Breast epithelium (tissue), 3 donors: ENCODE data around the gene F2R.

Experiments used
- POLR2A ChIP-seq: fragments of 450-650 bp; IDR thresholded peaks from one replicate; pipeline ENCODE4 v1.6.1; 2016; ENCODE audit warnings: antibody characterized with exemption, mild to moderate bottlenecking, moderate library complexity
- POLR2AphosphoS5 ChIP-seq, 3 donors: sonication (generic); formaldehyde crosslinking; IDR thresholded peaks; one replicate each; pipeline ENCODE4 v1.6.1; 2017; ENCODE audit warnings: antibody characterized with exemption in 3 of 3
- TF ChIP-seq, protein P1 (sequence below), 3 donors: fragments of 450-650 bp; IDR thresholded peaks; one replicate each; pipeline ENCODE4 v1.5.1; 2016 to 2017; ENCODE audit warnings: antibody characterized with exemption in 3 of 3, mild to moderate bottlenecking in 3 of 3, moderate library complexity in 3 of 3

DNA sequence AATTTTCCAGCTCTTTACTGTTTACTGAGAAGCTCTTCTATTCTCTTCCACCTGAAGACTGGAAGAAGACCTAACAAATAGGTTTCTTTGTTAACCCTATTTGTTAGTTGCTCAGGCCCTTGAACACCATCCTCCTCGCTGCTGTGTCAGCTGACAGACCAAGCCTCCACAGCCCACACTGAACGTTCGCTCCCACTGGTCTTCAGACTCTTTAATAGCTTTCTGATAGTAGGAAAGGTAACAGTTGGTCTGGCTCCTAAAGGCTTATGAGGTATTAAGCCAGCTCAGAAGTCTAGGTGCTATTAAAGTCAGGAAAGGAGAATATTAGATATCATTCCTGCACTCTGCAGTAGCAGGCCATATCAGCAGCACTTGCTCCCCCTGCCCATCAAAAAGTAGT is 23.3 kb upstream of the F2R start:
- no peak for TF ChIP-seq POLR2A
- TF ChIP-seq, protein P1, sequence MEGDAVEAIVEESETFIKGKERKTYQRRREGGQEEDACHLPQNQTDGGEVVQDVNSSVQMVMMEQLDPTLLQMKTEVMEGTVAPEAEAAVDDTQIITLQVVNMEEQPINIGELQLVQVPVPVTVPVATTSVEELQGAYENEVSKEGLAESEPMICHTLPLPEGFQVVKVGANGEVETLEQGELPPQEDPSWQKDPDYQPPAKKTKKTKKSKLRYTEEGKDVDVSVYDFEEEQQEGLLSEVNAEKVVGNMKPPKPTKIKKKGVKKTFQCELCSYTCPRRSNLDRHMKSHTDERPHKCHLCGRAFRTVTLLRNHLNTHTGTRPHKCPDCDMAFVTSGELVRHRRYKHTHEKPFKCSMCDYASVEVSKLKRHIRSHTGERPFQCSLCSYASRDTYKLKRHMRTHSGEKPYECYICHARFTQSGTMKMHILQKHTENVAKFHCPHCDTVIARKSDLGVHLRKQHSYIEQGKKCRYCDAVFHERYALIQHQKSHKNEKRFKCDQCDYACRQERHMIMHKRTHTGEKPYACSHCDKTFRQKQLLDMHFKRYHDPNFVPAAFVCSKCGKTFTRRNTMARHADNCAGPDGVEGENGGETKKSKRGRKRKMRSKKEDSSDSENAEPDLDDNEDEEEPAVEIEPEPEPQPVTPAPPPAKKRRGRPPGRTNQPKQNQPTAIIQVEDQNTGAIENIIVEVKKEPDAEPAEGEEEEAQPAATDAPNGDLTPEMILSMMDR (IDR thresholded peaks at IDR 0.05) = no peak
- TF ChIP-seq POLR2AphosphoS5 (IDR thresholded peaks at IDR 0.05) = no peak
